WTC11 (cell line): ENCODE data around the gene CDH2. TPM values are rescaled to one million over a fixed set of nuclear protein-coding genes. Genes with fewer than 3 reads are reported as not detected.

Experiments used
- ATAC-seq: fragments of 200-7000 bp; cut with Tn5 transposase; 2 replicates; pipeline ENCODE4 v1.10.0; 2021; ENCODE audit warnings: mild to moderate bottlenecking, moderate library complexity
- CTCF ChIA-PET: fragments of 300-600 bp; sonication (Branson Sonifier 250); formaldehyde crosslinking; loops from one replicate; lab custom pipeline; 2021; ENCODE audit warnings: antibody characterized with exemption; lab: Charles Lee
- POLR2A ChIA-PET: fragments of 350-600 bp; sonication (Branson Sonifier 250); formaldehyde crosslinking; loops from one replicate; lab custom pipeline; 2021; ENCODE audit warnings: antibody characterized with exemption; lab: Charles Lee
- DNase-seq: peaks from one replicate; pipeline ENCODE4 v3.0.0; 2021; ENCODE audit warnings: low spot score
- H3K27ac Mint-ChIP-seq: 2 replicates; pipeline ENCODE4 v1.8.0; 2021; ENCODE audit warnings: mixed read lengths
- H3K27me3 Mint-ChIP-seq: 2 replicates; pipeline ENCODE4 v1.8.0; 2021; ENCODE audit warnings: low read depth, mild to moderate bottlenecking, moderate library complexity, mixed read lengths
- H3K36me3 Mint-ChIP-seq: 2 replicates; pipeline ENCODE4 v1.8.0; 2021; ENCODE audit warnings: mixed read lengths
- H3K4me1 Mint-ChIP-seq: 2 replicates; pipeline ENCODE4 v1.8.0; 2022; ENCODE audit warnings: mixed read lengths
- H3K4me3 Mint-ChIP-seq: 2 replicates; pipeline ENCODE4 v1.8.0; 2021; ENCODE audit warnings: mild to moderate bottlenecking, moderate library complexity, mixed read lengths
- H3K9me3 Mint-ChIP-seq: 2 replicates; pipeline ENCODE4 v1.8.0; 2021; ENCODE audit warnings: mixed read lengths
- CBFB ChIP-seq: sonication (generic); formaldehyde crosslinking; IDR thresholded peaks from 2 replicates; pipeline ENCODE4 v1.8.1; 2022; ENCODE audit warnings: mild to moderate bottlenecking, low read depth, missing genetic modification reagents
- CREB1 ChIP-seq: sonication (generic); formaldehyde crosslinking; IDR thresholded peaks from 2 replicates; pipeline ENCODE4 v1.8.0; 2023; ENCODE audit warnings: mild to moderate bottlenecking, missing genetic modification reagents
- CTCF ChIP-seq: fragments of 200-600 bp; IDR thresholded peaks from 2 replicates; pipeline ENCODE4 v1.8.0; 2022; ENCODE audit warnings: antibody characterized with exemption
- ESRRA ChIP-seq: sonication (generic); formaldehyde crosslinking; IDR thresholded peaks from 2 replicates; pipeline ENCODE4 v1.8.1; 2022; ENCODE audit warnings: mild to moderate bottlenecking, missing genetic modification reagents, borderline replicate concordance
- FOXP1 ChIP-seq: sonication (generic); formaldehyde crosslinking; IDR thresholded peaks from 2 replicates; pipeline ENCODE4 v1.8.0; 2022; ENCODE audit warnings: missing genetic modification reagents, mild to moderate bottlenecking, moderate library complexity, borderline replicate concordance
- GABPB1 ChIP-seq: sonication (generic); formaldehyde crosslinking; IDR thresholded peaks from 2 replicates; pipeline ENCODE4 v1.8.1; 2023; ENCODE audit warnings: mild to moderate bottlenecking, missing genetic modification reagents
- IRF1 ChIP-seq: sonication (generic); formaldehyde crosslinking; IDR thresholded peaks from 2 replicates; pipeline ENCODE4 v1.8.0; 2023; ENCODE audit warnings: missing genetic modification reagents
- IRF2 ChIP-seq: sonication (generic); formaldehyde crosslinking; IDR thresholded peaks from 2 replicates; pipeline ENCODE4 v1.8.0; 2022; ENCODE audit warnings: low read depth, missing genetic modification reagents, borderline replicate concordance
- NFATC4 ChIP-seq: fragments of 250-450 bp; sonication (Bioruptor Pico); IDR thresholded peaks from 2 replicates; pipeline ENCODE4 v1.9.0; 2021; ENCODE audit warnings: mild to moderate bottlenecking
- PRDM15 ChIP-seq: sonication (generic); formaldehyde crosslinking; IDR thresholded peaks from 2 replicates; pipeline ENCODE4 v1.8.0; 2022; ENCODE audit warnings: missing genetic modification reagents
- SMAD3 ChIP-seq: sonication (generic); formaldehyde crosslinking; IDR thresholded peaks from 2 replicates; pipeline ENCODE4 v1.8.0; 2022; ENCODE audit warnings: missing genetic modification reagents, mild to moderate bottlenecking, borderline replicate concordance
- SMAD4 ChIP-seq: sonication (generic); formaldehyde crosslinking; IDR thresholded peaks from 2 replicates; pipeline ENCODE4 v1.8.0; 2022; ENCODE audit warnings: mild to moderate bottlenecking, missing genetic modification reagents
- TCF7 ChIP-seq: sonication (generic); formaldehyde crosslinking; IDR thresholded peaks from 2 replicates; pipeline ENCODE4 v1.8.0; 2022; ENCODE audit warnings: mild to moderate bottlenecking, low read depth, missing genetic modification reagents, moderate library complexity
- TEAD4 ChIP-seq: sonication (generic); formaldehyde crosslinking; IDR thresholded peaks from 2 replicates; pipeline ENCODE4 v1.8.0; 2022; ENCODE audit warnings: mild to moderate bottlenecking, missing genetic modification reagents
- ZBTB21 ChIP-seq: sonication (generic); formaldehyde crosslinking; IDR thresholded peaks from 2 replicates; pipeline ENCODE4 v1.8.1; 2023; ENCODE audit warnings: mild to moderate bottlenecking, missing genetic modification reagents, borderline replicate concordance
- ZNF512 ChIP-seq: sonication (generic); formaldehyde crosslinking; IDR thresholded peaks from 2 replicates; pipeline ENCODE4 v1.8.1; 2022; ENCODE audit warnings: missing genetic modification reagents, borderline replicate concordance
- total RNA-seq: library from RNA; stranded (reverse); gene quantifications from 3 replicates; pipeline ENCODE4 v1.2.3, GENCODE V29; 2021
- TF ChIP-seq, protein P1 (sequence below): sonication (generic); formaldehyde crosslinking; conservative IDR thresholded peaks from 2 replicates; pipeline ENCODE4 v1.8.1; 2022; ENCODE audit warnings: mild to moderate bottlenecking, missing genetic modification reagents
- TF ChIP-seq, protein P2 (sequence below): fragments of 250-450 bp; sonication (Bioruptor Pico); IDR thresholded peaks from 2 replicates; pipeline ENCODE4 v2.1.2; 2022; ENCODE audit warnings: mild to moderate bottlenecking, moderate library complexity
- TF ChIP-seq, protein P3 (sequence below): sonication (generic); formaldehyde crosslinking; IDR thresholded peaks from 2 replicates; pipeline ENCODE4 v1.8.1; 2023; ENCODE audit warnings: mild to moderate bottlenecking, missing genetic modification reagents, moderate library complexity
- TF ChIP-seq, protein P4 (sequence below): fragments of 250-450 bp; sonication (Bioruptor Pico); conservative IDR thresholded peaks from 2 replicates; pipeline ENCODE4 v1.9.0; 2021; ENCODE audit warnings: mild to moderate bottlenecking

The CDH2 gene
- total RNA-seq, 1 experiment from 2014 or later, result 17.3 TPM

DNA sequence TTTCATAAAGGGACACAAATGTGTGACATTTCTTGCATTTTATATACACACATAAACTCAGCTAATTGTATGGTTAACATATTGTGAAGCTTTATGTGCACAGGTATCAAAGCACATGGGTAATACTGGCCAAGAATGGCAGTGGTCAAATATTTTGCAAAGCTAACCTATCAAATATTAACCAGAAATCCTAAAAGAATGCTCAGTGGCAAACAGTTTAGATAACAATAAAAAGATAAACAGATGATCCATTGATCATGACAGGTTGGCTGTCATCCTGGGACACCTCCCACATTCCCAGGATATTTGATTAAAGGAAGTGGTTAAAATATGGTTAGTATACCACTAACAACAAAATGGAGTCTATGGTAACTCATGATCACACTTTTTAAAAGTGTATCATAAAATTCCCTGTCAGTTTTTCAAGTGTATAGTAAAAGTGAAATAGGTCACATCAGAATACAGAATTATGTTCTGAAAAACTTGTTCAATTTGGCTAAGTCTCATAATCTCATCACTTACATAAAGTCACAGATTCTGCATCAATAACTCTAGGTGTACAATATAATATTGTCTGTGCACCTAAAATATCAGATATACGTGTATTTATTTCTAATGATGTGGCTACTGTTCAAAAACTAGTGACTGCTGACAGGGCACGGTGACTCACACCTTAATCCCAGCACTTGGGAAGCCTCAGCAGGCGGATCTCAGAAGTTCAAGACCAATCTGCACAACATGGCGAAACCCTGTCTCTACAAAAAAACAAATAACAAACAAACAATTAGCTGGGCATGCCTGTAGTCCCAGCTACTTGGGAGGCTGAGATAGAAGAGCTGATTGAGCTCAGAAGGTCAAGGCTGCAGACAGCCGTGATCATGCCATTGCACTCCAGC is 48.9 kb downstream of the CDH2 start:
- TF ChIP-seq SMAD3, result no peak
- no peak for TF ChIP-seq SMAD4 (CRISPR knock-in tag)
- TF ChIP-seq ZBTB21 (CRISPR knock-in tag), result no peak
- TF ChIP-seq IRF2 (CRISPR knock-in tag), result no peak
- no peak for TF ChIP-seq CBFB (CRISPR knock-in tag)
- no peak for TF ChIP-seq PRDM15 (CRISPR knock-in tag)
- no peak for TF ChIP-seq CTCF
- no peak for TF ChIP-seq CREB1 (CRISPR knock-in tag)
- TF ChIP-seq, protein P1, sequence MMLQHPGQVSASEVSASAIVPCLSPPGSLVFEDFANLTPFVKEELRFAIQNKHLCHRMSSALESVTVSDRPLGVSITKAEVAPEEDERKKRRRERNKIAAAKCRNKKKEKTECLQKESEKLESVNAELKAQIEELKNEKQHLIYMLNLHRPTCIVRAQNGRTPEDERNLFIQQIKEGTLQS (CRISPR knock-in tag), result no peak
- TF ChIP-seq, protein P2, sequence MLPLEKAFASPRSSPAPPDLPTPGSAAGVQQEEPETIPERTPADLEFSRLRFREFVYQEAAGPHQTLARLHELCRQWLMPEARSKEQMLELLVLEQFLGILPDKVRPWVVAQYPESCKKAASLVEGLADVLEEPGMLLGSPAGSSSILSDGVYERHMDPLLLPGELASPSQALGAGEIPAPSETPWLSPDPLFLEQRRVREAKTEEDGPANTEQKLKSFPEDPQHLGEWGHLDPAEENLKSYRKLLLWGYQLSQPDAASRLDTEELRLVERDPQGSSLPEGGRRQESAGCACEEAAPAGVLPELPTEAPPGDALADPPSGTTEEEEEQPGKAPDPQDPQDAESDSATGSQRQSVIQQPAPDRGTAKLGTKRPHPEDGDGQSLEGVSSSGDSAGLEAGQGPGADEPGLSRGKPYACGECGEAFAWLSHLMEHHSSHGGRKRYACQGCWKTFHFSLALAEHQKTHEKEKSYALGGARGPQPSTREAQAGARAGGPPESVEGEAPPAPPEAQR (CRISPR knock-in tag), result no peak
- ATAC-seq (no peak), DNase-seq (no peak)
- Mint-ChIP-seq H3K27me3 (no peaks in the 10 kb centered on the region; the same call in 1 of the 2 replicates), H3K4me3 (no peak overlapping the region), H3K4me1 (peaks cover 5% of the 10 kb centered on the region; the same call in 1 of the 2 replicates), H3K36me3 (no peaks in the 10 kb centered on the region), H3K9me3 (no peaks in the 10 kb centered on the region), H3K27ac (no peak overlapping the region)
- CTCF ChIA-PET, result no interaction called here
- POLR2A ChIA-PET, result no interaction called here

GRCh38 chr18:28127228-28127627 is 49.7 kb downstream of the CDH2 start:
- ATAC-seq (no peak), DNase-seq (no peak)
- H3K4me3 Mint-ChIP-seq, result no peak overlapping the region
- POLR2A ChIA-PET, result no interaction called here
- no peaks in the 10 kb centered on the region for H3K36me3 Mint-ChIP-seq
- no peaks in the 10 kb centered on the region for H3K9me3 Mint-ChIP-seq
- CTCF ChIA-PET, result no interaction called here
- peaks cover 5% of the 10 kb centered on the region; the same call in 1 of the 2 replicates for H3K4me1 Mint-ChIP-seq
- H3K27me3 Mint-ChIP-seq, result no peaks in the 10 kb centered on the region
- H3K27ac Mint-ChIP-seq, result no peak overlapping the region
- no peak for TF ChIP-seq ZNF512
- no peak for TF ChIP-seq GABPB1 (CRISPR knock-in tag)
- no peak for TF ChIP-seq ESRRA
- TF ChIP-seq TEAD4 (CRISPR knock-in tag), result no peak
- TF ChIP-seq CREB1 (CRISPR knock-in tag), result no peak
- no peak for TF ChIP-seq IRF1
- no peak for TF ChIP-seq SMAD4 (CRISPR knock-in tag)
- TF ChIP-seq, protein P3, sequence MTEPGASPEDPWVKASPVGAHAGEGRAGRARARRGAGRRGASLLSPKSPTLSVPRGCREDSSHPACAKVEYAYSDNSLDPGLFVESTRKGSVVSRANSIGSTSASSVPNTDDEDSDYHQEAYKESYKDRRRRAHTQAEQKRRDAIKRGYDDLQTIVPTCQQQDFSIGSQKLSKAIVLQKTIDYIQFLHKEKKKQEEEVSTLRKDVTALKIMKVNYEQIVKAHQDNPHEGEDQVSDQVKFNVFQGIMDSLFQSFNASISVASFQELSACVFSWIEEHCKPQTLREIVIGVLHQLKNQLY, result no peak
- TF ChIP-seq TCF7 (CRISPR knock-in tag), result no peak
- no peak for TF ChIP-seq FOXP1 (CRISPR knock-in tag)
- TF ChIP-seq, protein P4, sequence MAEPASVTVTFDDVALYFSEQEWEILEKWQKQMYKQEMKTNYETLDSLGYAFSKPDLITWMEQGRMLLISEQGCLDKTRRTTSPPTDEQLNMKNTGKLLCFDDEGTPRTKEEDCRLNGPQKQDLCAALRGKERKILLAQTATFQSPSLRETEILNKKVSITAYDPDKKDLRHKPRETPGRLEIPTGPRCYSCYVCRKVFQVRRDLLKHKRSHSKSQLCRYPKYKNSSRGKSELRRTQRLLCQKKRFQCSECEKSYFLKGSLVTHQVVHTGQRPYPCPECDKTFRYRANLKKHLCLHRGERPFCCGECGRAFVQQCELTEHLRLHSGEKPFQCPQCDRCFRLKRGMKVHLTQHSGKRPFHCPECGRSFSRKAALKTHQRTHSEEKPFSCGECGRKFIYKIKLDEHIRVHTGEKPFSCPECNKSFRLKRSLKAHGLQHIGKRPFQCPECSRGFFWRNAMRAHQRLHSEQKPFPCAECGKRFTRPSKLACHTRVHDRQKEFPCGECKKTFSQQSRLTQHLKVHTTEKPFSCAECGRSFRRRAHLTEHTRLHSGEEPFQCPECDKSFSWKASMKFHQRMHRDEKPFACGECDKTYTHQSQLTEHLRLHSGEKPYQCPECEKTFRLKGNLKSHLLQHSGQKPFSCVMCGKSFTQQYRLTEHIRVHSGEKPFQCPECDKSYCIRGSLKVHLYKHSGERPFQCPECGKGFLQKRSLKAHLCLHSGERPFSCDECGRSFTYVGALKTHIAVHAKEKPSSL (CRISPR knock-in tag), result no peak
- TF ChIP-seq NFATC4 (CRISPR knock-in tag), result no peak
